A549 (cell line): ENCODE measurements around the gene ADAMTS2. TPM values are rescaled to one million over a fixed set of nuclear protein-coding genes. Genes with fewer than 3 reads are reported as not detected.

Source experiments
- ATAC-seq, 2 experiments: fragments of 200-7000 bp in 1 of 2; fragments of >200 bp in 1 of 2; cut with Nextera tagmentation in 1 of 2; cut with Tn5 transposase in 1 of 2; 3 replicates each; pipeline versions ENCODE4 v1.8.0 to v1.9.1; 2018 to 2020; ENCODE audit warnings: mild to moderate bottlenecking in 1 of 2, moderate library complexity in 1 of 2
- CTCF ChIA-PET: fragments of 300-600 bp; sonication (Branson Sonifier 250); formaldehyde crosslinking; extraction: SDS; loops from one replicate; lab custom pipeline; 2021; ENCODE audit warnings: antibody characterized with exemption, inconsistent platforms; lab: Yijun Ruan, JAX
- POLR2A ChIA-PET: fragments of 350-600 bp; formaldehyde crosslinking; extraction: SDS; loops from one replicate; lab custom pipeline; 2021; ENCODE audit warnings: antibody characterized with exemption, inconsistent platforms; lab: Yijun Ruan, JAX
- DNase-seq, 2 experiments: peaks; one replicate each; pipeline versions ENCODE4 v3.0.0 to v3.0.0-alpha.2; 2011 to 2016; ENCODE audit warnings: low read depth in 1 of 2, low spot score in 1 of 2
- FAIRE-seq: peaks from 2 replicates; lab custom pipeline; 2011; peaks lifted over from hg19 to GRCh38; lab: Jason Lieb, UNC
- H3K27ac ChIP-seq, 2 experiments: fragments of >200 bp; sonication (Bioruptor Twin); formaldehyde crosslinking; 3 replicates each; pipeline ENCODE4 v1.5.1; 2016 to 2017
- H3K4me1 ChIP-seq: fragments of >200 bp; sonication (Bioruptor Twin); formaldehyde crosslinking; 3 replicates; pipeline ENCODE4 v1.6.1; 2016
- H3K4me2 ChIP-seq: fragments of >200 bp; sonication (Bioruptor Twin); formaldehyde crosslinking; 3 replicates; pipeline ENCODE4 v1.6.1; 2016
- H3K4me3 ChIP-seq: fragments of >200 bp; sonication (Bioruptor Twin); formaldehyde crosslinking; 3 replicates; pipeline ENCODE4 v1.5.1; 2016
- H3K9me3 ChIP-seq: fragments of >200 bp; sonication (Bioruptor Twin); formaldehyde crosslinking; 3 replicates; pipeline ENCODE4 v1.6.1; 2016
- BCL3 ChIP-seq: fragments of >200 bp; sonication (Bioruptor Twin); formaldehyde crosslinking; IDR thresholded peaks from 3 replicates; pipeline ENCODE4 v1.6.1; 2016
- CHD4 ChIP-seq: fragments of 200-600 bp; sonication (generic); IDR thresholded peaks from 2 replicates; pipeline ENCODE4 v1.6.1; 2016; ENCODE audit warnings: antibody characterized with exemption, mild to moderate bottlenecking, borderline replicate concordance
- ELK1 ChIP-seq: fragments of 150-350 bp; IDR thresholded peaks from 2 replicates; pipeline ENCODE4 v1.6.1; 2014; ENCODE audit warnings: low read depth, mild to moderate bottlenecking, low read length
- EP300 ChIP-seq, 2 experiments: fragments of >200 bp; sonication (Bioruptor Twin); formaldehyde crosslinking; IDR thresholded peaks; 2 replicates in 1 of 2; 3 replicates in 1 of 2; pipeline ENCODE4 v1.6.1; 2016 to 2017
- HES2 ChIP-seq: fragments of >200 bp; sonication (Bioruptor Twin); formaldehyde crosslinking; IDR thresholded peaks from 2 replicates; pipeline ENCODE4 v1.6.1; 2016
- JUN ChIP-seq, 2 experiments: fragments of >200 bp; sonication (Bioruptor Twin); formaldehyde crosslinking; IDR thresholded peaks; 2 replicates in 1 of 2; 3 replicates in 1 of 2; pipeline ENCODE4 v1.6.1; 2016 to 2017
- KDM5A ChIP-seq: fragments of 200-600 bp; sonication (generic); IDR thresholded peaks from 2 replicates; pipeline ENCODE4 v1.6.1; 2016; ENCODE audit warnings: antibody characterized with exemption, mild to moderate bottlenecking
- MAX ChIP-seq: IDR thresholded peaks from 2 replicates; pipeline ENCODE4 v1.6.1; 2012
- POLR2A ChIP-seq: IDR thresholded peaks from 2 replicates; pipeline ENCODE4 v1.6.1; 2012; ENCODE audit warnings: mild to moderate bottlenecking, low read length
- RAD21 ChIP-seq, 2 experiments: fragments of >200 bp in 1 of 2; sonication (Bioruptor Twin) in 1 of 2; formaldehyde crosslinking in 1 of 2; IDR thresholded peaks in 1 of 2; conservative IDR thresholded peaks in 1 of 2; 2 replicates in 1 of 2; 3 replicates in 1 of 2; pipeline ENCODE4 v1.6.1; 2012 to 2018; ENCODE audit warnings: inconsistent platforms in 1 of 2
- RARB ChIP-seq: fragments of 250-450 bp; sonication (Bioruptor Pico); IDR thresholded peaks from 2 replicates; pipeline ENCODE4 v1.8.0; 2021; ENCODE audit warnings: mild to moderate bottlenecking, moderate library complexity
- REST ChIP-seq: fragments of 200-600 bp; sonication (generic); IDR thresholded peaks from 2 replicates; pipeline ENCODE4 v1.6.1; 2016; ENCODE audit warnings: antibody characterized with exemption, mild to moderate bottlenecking, moderate library complexity
- RFX5 ChIP-seq: fragments of 450-650 bp; IDR thresholded peaks from 2 replicates; pipeline ENCODE4 v1.7.1; 2014; ENCODE audit warnings: antibody characterized with exemption, mild to moderate bottlenecking, moderate library complexity
- SREBF2 ChIP-seq: fragments of 450-650 bp; IDR thresholded peaks from 2 replicates; pipeline ENCODE4 v1.6.1; 2014; ENCODE audit warnings: mild to moderate bottlenecking, moderate library complexity
- ZNF302 ChIP-seq: fragments of 250-450 bp; sonication (Bioruptor Pico); IDR thresholded peaks from 2 replicates; pipeline ENCODE4 v1.9.0; 2021; ENCODE audit warnings: inconsistent platforms, mild to moderate bottlenecking, moderate library complexity
- WGBS: methylation state at CpG from one replicate; pipeline ENCODE4 v1.1.6; 2017; ENCODE audit errors: missing lambda C conversion rate; 5-methylcytosine and 5-hydroxymethylcytosine counted together
- polyA plus RNA-seq, 4 experiments: library from polyadenylated mRNA; depleted of rRNA in 3 of 4; stranded (reverse); fragments of >200 nt; fragmentation: RNase III in 1 of 4; extraction: RNeasy Plus Mini Kit Qiagen cat#74134 plus additional on column Dnase treatment in 1 of 4; gene quantifications; 2 replicates in 3 of 4; 3 replicates in 1 of 4; pipeline ENCODE4 v1.2.3, GENCODE V29; 2011 to 2017

ADAMTS2 gene
- polyA plus RNA-seq, 2 of the 4 experiments (the other 2 are of a cell fraction), result not detected

- Histone ChIP-seq H3K4me2 (no peak overlapping the region), H3K4me3 (no peak overlapping the region), H3K4me1 (no peaks in the 10 kb centered on the region), H3K27ac (no peak overlapping the region), H3K9me3 (no peaks in the 10 kb centered on the region)
- CTCF ChIA-PET, result no interaction called here
- ATAC-seq, result no peak
- WGBS, result 46% methylated on average over 12 of the region's 13 CpGs
- FAIRE-seq, result no peak
- DNase-seq, result no peak
- POLR2A ChIA-PET, result no interaction called here
- TF ChIP-seq ZNF302 (CRISPR knock-in tag) (no peak), HES2 (no peak), REST (no peak), EP300 (IDR thresholded peaks at IDR 0.05) (no peak), JUN (IDR thresholded peaks at IDR 0.05) (no peak), SREBF2 (no peak), ELK1 (no peak), RARB (no peak), KDM5A (no peak), RAD21 (conservative IDR thresholded peaks at IDR 0.05 in 1 of 2, IDR thresholded peaks at IDR 0.05 in 1 of 2) (no peak), POLR2A (no peak), RFX5 (no peak)
These were observed 23.9 kb downstream of the ADAMTS2 start for GRCh38 chr5:179321206-179321987.

- TF ChIP-seq CHD4 (no peak), ELK1 (no peak), MAX (no peak), BCL3 (no peak)
- no peak for ATAC-seq
- 30% methylated on average over 9 of the region's 11 CpGs for WGBS
- POLR2A ChIA-PET, result no interaction called here
- Histone ChIP-seq H3K9me3 (no peaks in the 10 kb centered on the region; the same call in 1 of the 3 replicates), H3K4me3 (no peak overlapping the region), H3K4me1 (no peaks in the 10 kb centered on the region), H3K27ac (no peak overlapping the region), H3K4me2 (no peak overlapping the region)
- CTCF ChIA-PET, result no interaction called here
- no peak for DNase-seq
- no peak for FAIRE-seq
These were observed 25.4 kb downstream of the ADAMTS2 start for GRCh38 chr5:179319741-179320281.
